ENCODE results near the gene TP63.

- TF ChIP-seq EZH2 (IDR thresholded peaks at IDR 0.05; ENCODE audit: insufficient read depth, low read length) (no peak), CTCF (IDR thresholded peaks at IDR 0.05; ENCODE audit: insufficient read depth, low read depth, low read length) (no peak)
Measured at GRCh38 chr3:189797103-189797750, 166.0 kb downstream of the TP63 start.

Data from astrocyte (in vitro differentiated cells and primary cell).